CD4-positive, alpha-beta T cell (primary cell): ENCODE measurements around the gene BICRA. TPM values are rescaled to one million over a fixed set of nuclear protein-coding genes. Genes with fewer than 3 reads are reported as not detected.

Source experiments
- ATAC-seq: fragments of 200-7000 bp; cut with Tn5 transposase; one replicate; pipeline ENCODE4 v1.10.0; 2022; ENCODE audit warnings: mild to moderate bottlenecking; ENCODE audit not compliant: poor library complexity
- CTCF ChIA-PET: fragments of 350-600 bp; sonication (Branson Sonifier 250); formaldehyde crosslinking; loops from one replicate; lab custom pipeline; 2021; ENCODE audit warnings: antibody characterized with exemption, inconsistent platforms; lab: Charles Lee
- POLR2A ChIA-PET: fragments of 350-600 bp; sonication (Branson Sonifier 250); formaldehyde crosslinking; loops from one replicate; lab custom pipeline; 2021; ENCODE audit warnings: antibody characterized with exemption, inconsistent platforms; lab: Charles Lee
- DNase-seq, 14 experiments: peaks; one replicate each; pipeline ENCODE4 v3.0.0-alpha.2; 2013 to 2020; ENCODE audit warnings: mixed read lengths in 2 of 14
- H3K27ac ChIP-seq, 2 donors: one replicate each; pipeline versions ENCODE4 v1.5.1 to v1.7.0; 2013; ENCODE audit warnings: low read length in 2 of 2, low read depth in 1 of 2, mild to moderate bottlenecking in 1 of 2
- H3K27me3 ChIP-seq, 2 experiments: 1 replicate in 1 of 2; 2 replicates in 1 of 2; pipeline versions ENCODE4 v1.6.1 to v1.7.0; 2013; ENCODE audit warnings: low read length in 2 of 2, control low read depth in 1 of 2, mild to moderate bottlenecking in 1 of 2, moderate library complexity in 1 of 2; ENCODE audit not compliant: insufficient read depth in 2 of 2, control insufficient read depth in 1 of 2
- H3K36me3 ChIP-seq: one replicate; pipeline ENCODE4 v1.6.1; 2013; ENCODE audit warnings: low read length, control low read depth; ENCODE audit not compliant: insufficient read depth
- H3K4me1 ChIP-seq: one replicate; pipeline ENCODE4 v1.6.1; 2013; ENCODE audit warnings: low read length, control low read depth; ENCODE audit not compliant: insufficient read depth
- H3K4me3 ChIP-seq: one replicate; pipeline ENCODE4 v1.5.1; 2013; ENCODE audit warnings: mild to moderate bottlenecking, low read length, moderate library complexity
- H3K9me3 ChIP-seq, 2 experiments: 1 replicate in 1 of 2; 2 replicates in 1 of 2; pipeline versions ENCODE4 v1.6.1 to v1.7.0; 2013; ENCODE audit warnings: low read length in 2 of 2, mild to moderate bottlenecking in 2 of 2, control low read depth in 1 of 2, moderate library complexity in 1 of 2; ENCODE audit not compliant: control insufficient read depth in 1 of 2, insufficient read depth in 1 of 2
- H3K27ac Mint-ChIP-seq: one replicate; pipeline ENCODE4 v1.8.0; 2020; ENCODE audit warnings: mixed read lengths
- H3K27me3 Mint-ChIP-seq: one replicate; pipeline ENCODE4 v1.8.0; 2021; ENCODE audit warnings: mixed read lengths
- H3K36me3 Mint-ChIP-seq: one replicate; pipeline ENCODE4 v1.8.0; 2021; ENCODE audit warnings: low read depth, mixed read lengths
- H3K4me1 Mint-ChIP-seq: one replicate; pipeline ENCODE4 v1.8.0; 2021; ENCODE audit warnings: low read depth, mixed read lengths
- H3K4me3 Mint-ChIP-seq: one replicate; pipeline ENCODE4 v1.8.0; 2020; ENCODE audit warnings: mild to moderate bottlenecking, mixed read lengths
- H3K9me3 Mint-ChIP-seq: one replicate; pipeline ENCODE4 v1.8.0; 2020; ENCODE audit warnings: mixed read lengths
- CTCF ChIP-seq: fragments of 200-600 bp; IDR thresholded peaks from one replicate; pipeline ENCODE4 v1.8.0; 2022; ENCODE audit warnings: antibody characterized with exemption, mild to moderate bottlenecking
- intact Hi-C, 2 experiments: fragments of 100-400 bp; cut with DNase I in 1 of 2; cut with micrococcal nuclease in 1 of 2; formaldehyde crosslinking; loops; one replicate each; pipeline versions ENCODE4 v1.15.1 to v1.9.0; 2023 to 2025; cut with DNase I, micrococcal nuclease
- total RNA-seq, 174 experiments: library from RNA in 2 of 174; stranded (reverse) in 2 of 174; gene quantifications; one replicate each; pipeline ENCODE4 v1.2.3 and lab custom pipeline; 2021 to 2026

The BICRA gene
- total RNA-seq, 2 experiments from 2014 or later = 21.2 to 22.0 TPM

DNA sequence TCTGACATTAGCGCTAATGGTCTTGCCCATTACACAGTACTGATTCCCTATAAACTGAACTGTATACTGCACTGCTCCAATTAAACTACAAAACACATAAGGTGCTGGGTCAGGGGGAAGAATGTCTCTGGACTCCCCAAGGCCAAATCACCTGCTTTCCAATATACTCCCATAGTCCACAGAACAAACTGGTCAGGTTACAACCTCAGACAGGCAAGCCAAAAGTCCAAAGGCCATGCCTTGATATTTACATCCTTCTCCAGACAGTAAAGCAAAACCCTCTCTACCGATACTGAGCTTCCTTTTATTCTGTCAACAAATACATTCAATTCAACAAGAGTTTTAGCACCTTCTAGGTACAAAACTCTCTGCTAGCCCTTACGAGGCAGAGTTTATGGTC lies 44.9 kb upstream of the BICRA start:
- no peak for ATAC-seq
- Histone ChIP-seq H3K36me3 (no peaks in the 10 kb centered on the region), H3K27ac (no peak overlapping the region), H3K4me1 (no peaks in the 10 kb centered on the region), H3K4me3 (no peak overlapping the region), H3K9me3 (no peaks in the 10 kb centered on the region), H3K27me3 (no peaks in the 10 kb centered on the region)
- ChIA-PET POLR2A (no interaction called here), CTCF (no interaction called here)
- Mint-ChIP-seq H3K4me1 (no peaks in the 10 kb centered on the region), H3K4me3 (no peak overlapping the region), H3K36me3 (no peaks in the 10 kb centered on the region), H3K9me3 (no peaks in the 10 kb centered on the region), H3K27me3 (no peaks in the 10 kb centered on the region), H3K27ac (no peak overlapping the region)
- no peak for DNase-seq
- intact Hi-C loops = no loop called here
- no peak for TF ChIP-seq CTCF

DNA sequence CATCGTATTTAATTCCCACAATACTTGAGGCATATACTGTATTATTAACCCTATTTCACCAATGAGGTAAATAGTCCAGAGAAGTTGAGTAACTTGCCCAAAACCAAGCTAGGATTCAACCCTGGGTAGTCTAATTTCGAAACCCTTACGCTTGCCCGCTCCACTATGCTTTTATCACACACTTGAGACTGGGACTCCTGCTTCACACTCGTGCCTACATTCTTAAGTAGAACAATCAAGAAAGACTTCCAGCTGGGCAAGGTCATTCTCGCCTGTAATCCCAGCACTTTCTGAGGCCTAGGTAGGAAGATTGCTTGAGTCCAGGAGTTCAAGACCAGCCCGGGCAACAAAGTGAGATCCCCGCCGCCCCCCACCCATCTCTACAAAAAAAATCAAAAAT lies 39.6 kb upstream of the BICRA start:
- POLR2A ChIA-PET = no interaction called here
- DNase-seq = no peak
- peaks cover 0 to 6% of the 10 kb centered on the region in 2 experiments for H3K9me3 ChIP-seq
- no peak for ATAC-seq
- H3K27me3 ChIP-seq = no peaks in the 10 kb centered on the region
- TF ChIP-seq CTCF = no peak
- CTCF ChIA-PET = no interaction called here
- Mint-ChIP-seq H3K27me3 (no peaks in the 10 kb centered on the region), H3K4me3 (no peak overlapping the region), H3K27ac (no peak overlapping the region), H3K4me1 (peaks cover 14% of the 10 kb centered on the region), H3K9me3 (no peaks in the 10 kb centered on the region), H3K36me3 (no peaks in the 10 kb centered on the region)
- H3K4me3 ChIP-seq = no peak overlapping the region
- intact Hi-C loops = no loop called here
- H3K27ac ChIP-seq = no peak overlapping the region
- H3K36me3 ChIP-seq = no peaks in the 10 kb centered on the region
- peaks cover 16% of the 10 kb centered on the region for H3K4me1 ChIP-seq

DNA sequence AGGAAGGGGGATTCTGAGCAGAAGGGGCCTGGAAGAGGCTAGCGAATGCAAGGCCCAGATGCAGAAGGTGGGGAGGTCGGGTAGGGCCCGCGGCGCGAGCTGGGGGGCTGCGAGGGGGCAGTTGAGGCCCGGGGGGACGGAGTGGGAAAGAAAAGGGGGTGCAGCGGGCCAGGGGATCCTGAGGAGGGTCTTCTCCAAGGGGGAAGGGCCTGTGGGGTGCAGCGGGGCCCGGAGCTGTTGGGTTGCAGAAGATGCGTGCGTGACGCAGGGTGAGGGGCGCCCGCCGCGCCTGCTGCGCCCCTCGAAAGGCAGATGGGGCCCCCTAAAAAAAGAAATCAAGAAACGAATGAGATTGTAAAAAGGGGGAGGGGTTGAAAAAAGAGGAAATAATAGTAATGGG lies 36.3 kb upstream of the BICRA start:
- intact Hi-C loops = loop anchor here (1.0 to 2.0 kb wide), 4 partner anchors 28 to 58 kb away; partner anchors contain the start of genes NAPA (in 2 of the 2) and BICRA (in 1 of the 2)
- H3K27me3 Mint-ChIP-seq = no peaks in the 10 kb centered on the region
- peak overlapping the region; percentile 34 for H3K4me3 ChIP-seq
- POLR2A ChIA-PET = interaction anchor here (1.8 kb wide), 1 partner anchor 38 kb away, joined by 10 read pairs; no protein-coding TSS in a partner anchor
- H3K27ac Mint-ChIP-seq = peak overlapping the region; percentile 15
- peaks cover 37% of the 10 kb centered on the region for H3K4me1 Mint-ChIP-seq
- peaks cover 0 to 6% of the 10 kb centered on the region in 2 experiments for H3K9me3 ChIP-seq
- no peak for TF ChIP-seq CTCF
- H3K27me3 ChIP-seq = no peaks in the 10 kb centered on the region
- H3K4me1 ChIP-seq = peaks cover 41% of the 10 kb centered on the region
- ATAC-seq (no peak), DNase-seq (peak in 1 of 14 experiments; percentile 33)
- no peaks in the 10 kb centered on the region for H3K9me3 Mint-ChIP-seq
- H3K4me3 Mint-ChIP-seq = peak overlapping the region; percentile 34
- no peaks in the 10 kb centered on the region for H3K36me3 ChIP-seq
- CTCF ChIA-PET = no interaction called here
- no peak overlapping the region for H3K27ac ChIP-seq
- H3K36me3 Mint-ChIP-seq = no peaks in the 10 kb centered on the region
